ENCODE results near the gene CDR2.

CDR2 gene

DNA sequence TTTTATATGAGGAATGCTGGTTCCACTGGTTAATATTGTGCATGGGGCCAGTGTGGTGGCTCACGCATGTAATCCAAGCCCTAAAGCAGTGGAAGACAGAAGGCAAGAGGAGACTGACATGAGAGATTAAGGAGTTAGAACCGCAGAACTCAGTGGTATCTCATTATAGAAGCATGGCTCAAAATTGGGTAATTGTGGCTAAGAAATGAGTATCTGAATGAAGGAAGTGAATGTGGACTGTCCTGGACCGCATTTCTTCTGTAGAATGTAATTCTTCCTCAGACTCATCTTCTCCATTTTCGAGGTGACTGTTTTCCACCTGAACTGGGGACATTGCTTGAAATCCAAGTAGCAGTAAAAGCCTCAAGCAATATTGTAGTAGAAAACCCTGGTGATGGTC lies 42.6 kb upstream of the CDR2 start:
- TF ChIP-seq, protein P1, sequence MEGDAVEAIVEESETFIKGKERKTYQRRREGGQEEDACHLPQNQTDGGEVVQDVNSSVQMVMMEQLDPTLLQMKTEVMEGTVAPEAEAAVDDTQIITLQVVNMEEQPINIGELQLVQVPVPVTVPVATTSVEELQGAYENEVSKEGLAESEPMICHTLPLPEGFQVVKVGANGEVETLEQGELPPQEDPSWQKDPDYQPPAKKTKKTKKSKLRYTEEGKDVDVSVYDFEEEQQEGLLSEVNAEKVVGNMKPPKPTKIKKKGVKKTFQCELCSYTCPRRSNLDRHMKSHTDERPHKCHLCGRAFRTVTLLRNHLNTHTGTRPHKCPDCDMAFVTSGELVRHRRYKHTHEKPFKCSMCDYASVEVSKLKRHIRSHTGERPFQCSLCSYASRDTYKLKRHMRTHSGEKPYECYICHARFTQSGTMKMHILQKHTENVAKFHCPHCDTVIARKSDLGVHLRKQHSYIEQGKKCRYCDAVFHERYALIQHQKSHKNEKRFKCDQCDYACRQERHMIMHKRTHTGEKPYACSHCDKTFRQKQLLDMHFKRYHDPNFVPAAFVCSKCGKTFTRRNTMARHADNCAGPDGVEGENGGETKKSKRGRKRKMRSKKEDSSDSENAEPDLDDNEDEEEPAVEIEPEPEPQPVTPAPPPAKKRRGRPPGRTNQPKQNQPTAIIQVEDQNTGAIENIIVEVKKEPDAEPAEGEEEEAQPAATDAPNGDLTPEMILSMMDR (conservative IDR thresholded peaks at IDR 0.05; ENCODE audit: low read depth, low read length), result no peak
- no peak for DNase-seq (ENCODE audit: low read depth)
- H3K4me3 ChIP-seq (ENCODE audit: low read length), result no peak overlapping the region

DNA sequence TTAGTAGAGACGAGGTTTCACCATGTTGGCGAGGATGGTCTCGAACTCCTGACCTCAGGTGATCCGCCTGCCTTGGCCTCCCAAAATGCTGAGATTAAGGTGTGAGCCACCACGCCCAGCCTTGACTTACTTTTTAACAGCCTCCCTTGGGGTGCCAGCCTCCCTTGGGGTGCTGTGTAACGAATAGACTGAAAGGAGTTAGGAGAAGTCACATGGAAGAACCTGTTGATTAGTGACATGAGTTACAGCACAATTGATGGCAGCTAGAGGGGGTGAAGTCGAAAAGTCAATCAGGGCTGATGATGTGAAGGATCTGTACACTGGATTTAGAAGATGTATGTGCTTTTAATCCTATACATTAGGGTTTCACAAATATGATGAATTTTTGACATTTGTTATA lies 39.4 kb upstream of the CDR2 start:
- TF ChIP-seq, protein P1 (conservative IDR thresholded peaks at IDR 0.05; ENCODE audit: low read depth, low read length), result no peak
- no peak for DNase-seq (ENCODE audit: low read depth)
- H3K4me3 ChIP-seq (ENCODE audit: low read length), result no peak overlapping the region

DNA sequence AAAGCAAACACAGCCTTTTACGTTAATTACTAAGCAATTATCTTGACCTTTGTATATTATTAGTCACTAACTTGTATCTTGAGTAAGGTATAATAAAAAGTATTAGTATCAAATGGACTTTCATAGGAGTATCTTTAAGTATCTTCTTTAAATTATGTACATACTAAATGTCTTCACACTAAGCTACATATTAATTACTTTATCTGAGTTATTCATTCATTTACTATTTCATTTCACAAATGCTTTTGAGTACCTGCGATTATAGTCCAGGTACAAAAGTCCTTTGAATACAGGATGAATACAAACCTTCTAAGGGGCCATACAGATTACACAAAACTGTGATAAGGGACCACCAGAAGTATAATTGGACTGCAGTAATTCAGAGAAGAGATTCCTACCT lies 33.1 kb upstream of the CDR2 start:
- TF ChIP-seq, protein P1 (conservative IDR thresholded peaks at IDR 0.05; ENCODE audit: low read depth, low read length), result no peak
- H3K4me3 ChIP-seq (ENCODE audit: low read length), result no peak overlapping the region
- DNase-seq (ENCODE audit: low read depth), result no peak

DNA sequence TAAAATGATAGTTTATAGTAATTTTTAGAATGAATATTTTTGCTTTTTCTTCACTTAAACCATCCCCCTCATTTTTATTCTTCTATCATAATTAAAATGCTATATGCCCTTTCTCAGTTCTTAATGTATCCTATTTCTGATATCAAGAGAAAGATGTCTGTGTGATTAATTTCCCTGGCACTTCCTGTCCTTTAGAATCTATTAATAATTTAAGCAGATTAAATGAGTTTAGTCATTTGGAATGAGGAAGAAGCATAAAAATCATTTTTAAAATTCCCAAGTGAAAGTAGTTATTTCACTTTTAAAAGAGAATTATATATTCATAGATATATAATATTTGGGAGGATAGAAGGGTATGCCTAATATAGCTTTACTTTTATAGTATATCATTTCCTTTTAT lies 27.8 kb upstream of the CDR2 start:
- TF ChIP-seq, protein P1 (conservative IDR thresholded peaks at IDR 0.05; ENCODE audit: low read depth, low read length), result no peak
- no peak for DNase-seq (ENCODE audit: low read depth)
- no peak overlapping the region for H3K4me3 ChIP-seq (ENCODE audit: low read length)

DNA sequence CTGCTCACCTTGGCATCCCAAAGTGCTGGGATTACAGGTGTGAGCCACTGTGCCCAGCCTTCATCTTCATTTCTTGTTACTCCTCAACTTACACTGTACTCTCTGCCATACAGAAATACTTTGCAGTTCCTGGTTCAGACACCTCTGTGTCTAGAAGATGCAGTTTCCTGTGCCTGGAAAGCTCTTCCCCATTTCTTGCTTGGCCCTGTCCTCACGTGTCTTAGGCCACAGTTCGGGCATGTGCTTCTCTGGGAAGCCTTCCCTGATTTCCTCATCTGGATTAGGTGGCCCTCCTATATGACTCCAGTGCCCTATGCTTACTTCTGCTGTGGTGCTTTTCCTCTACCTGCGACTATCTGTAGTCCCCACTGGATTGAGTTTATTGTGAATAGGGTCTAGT lies 26.5 kb upstream of the CDR2 start:
- TF ChIP-seq, protein P1 (conservative IDR thresholded peaks at IDR 0.05; ENCODE audit: low read depth, low read length), result no peak
- no peak for DNase-seq (ENCODE audit: low read depth)
- no peak overlapping the region for H3K4me3 ChIP-seq (ENCODE audit: low read length)

DNA sequence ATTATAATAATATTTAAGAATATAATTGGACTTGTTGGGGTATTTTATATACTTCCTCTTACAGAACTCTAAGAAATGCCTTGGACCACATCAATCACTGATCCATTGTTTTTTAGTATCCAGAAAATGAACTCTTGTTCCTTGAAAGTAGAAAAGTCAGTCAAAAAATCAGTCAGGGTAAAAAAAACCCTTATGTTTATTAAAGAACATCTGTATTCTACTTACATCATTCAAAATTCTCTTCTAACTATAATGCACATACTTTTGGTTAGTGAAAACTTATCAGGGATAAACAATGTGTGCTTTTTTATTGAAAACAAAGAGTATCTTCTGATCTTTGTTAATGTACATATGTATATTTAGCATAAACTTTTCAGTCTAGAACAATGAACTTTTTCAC lies 23.5 kb upstream of the CDR2 start:
- H3K4me3 ChIP-seq (ENCODE audit: low read length), result no peak overlapping the region
- TF ChIP-seq, protein P1 (conservative IDR thresholded peaks at IDR 0.05; ENCODE audit: low read depth, low read length), result no peak
- no peak for DNase-seq (ENCODE audit: low read depth)

DNA sequence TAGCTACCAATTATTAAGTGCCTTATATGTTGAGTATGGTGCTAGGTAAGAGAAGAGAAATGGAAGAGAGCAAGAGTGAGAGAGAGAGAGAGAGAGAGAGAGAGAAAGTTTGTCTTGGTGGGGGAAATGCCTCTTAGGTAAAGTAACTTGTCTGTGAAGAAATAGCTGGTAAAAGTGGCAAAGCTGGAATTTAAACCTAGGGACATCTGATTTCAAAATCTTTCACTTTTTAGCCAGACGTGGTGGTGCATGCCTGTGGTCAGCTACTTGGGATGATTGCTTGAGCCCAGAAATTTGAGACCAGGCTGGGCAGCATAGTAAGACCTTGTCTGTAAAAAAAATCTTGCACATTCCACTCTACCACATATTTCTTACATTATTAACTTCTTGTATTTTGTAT lies 23.0 kb upstream of the CDR2 start:
- TF ChIP-seq, protein P1 (conservative IDR thresholded peaks at IDR 0.05; ENCODE audit: low read depth, low read length), result no peak
- DNase-seq (ENCODE audit: low read depth), result peak; percentile 87
- no peak overlapping the region for H3K4me3 ChIP-seq (ENCODE audit: low read length)

Data from retinal pigment epithelial cell (primary cell).